Neural crest cell (in vitro differentiated cells): Measurements from ENCODE around the gene SMCO2. TPM values are rescaled to one million over a fixed set of nuclear protein-coding genes. Genes with fewer than 3 reads are reported as not detected.

Experiments used
- DNase-seq: peaks from one replicate; pipeline ENCODE4 v3.0.0; 2021; ENCODE audit warnings: low read depth, mixed read lengths, low spot score
- H3K27ac Mint-ChIP-seq: one replicate; pipeline ENCODE4 v1.8.0; 2021; ENCODE audit warnings: mild to moderate bottlenecking, mixed read lengths; ENCODE audit not compliant: unreplicated experiment
- H3K27me3 Mint-ChIP-seq: 2 replicates; pipeline ENCODE4 v1.8.0; 2021; ENCODE audit warnings: low read depth, mild to moderate bottlenecking, mixed read lengths
- H3K36me3 Mint-ChIP-seq: 2 replicates; pipeline ENCODE4 v1.8.0; 2021; ENCODE audit warnings: low read depth, mild to moderate bottlenecking, mixed read lengths
- H3K4me1 Mint-ChIP-seq: 2 replicates; pipeline ENCODE4 v1.8.0; 2021; ENCODE audit warnings: mixed read lengths
- H3K4me3 Mint-ChIP-seq: one replicate; pipeline ENCODE4 v1.8.0; 2021; ENCODE audit warnings: mild to moderate bottlenecking, mixed read lengths
- H3K9me3 Mint-ChIP-seq: 2 replicates; pipeline ENCODE4 v1.8.0; 2021; ENCODE audit warnings: mixed read lengths
- total RNA-seq: library from RNA; stranded (reverse); gene quantifications from 2 replicates; pipeline ENCODE4 v1.2.1, GENCODE V29; 2021
- TF ChIP-seq, protein P1 (sequence below): fragments of 200-600 bp; sonication (generic); conservative IDR thresholded peaks from 2 replicates; pipeline ENCODE4 v1.5.0; 2021; ENCODE audit warnings: antibody characterized with exemption, mild to moderate bottlenecking

The SMCO2 gene
- total RNA-seq, 1 donor from 2014 or later = not detected

DNA sequence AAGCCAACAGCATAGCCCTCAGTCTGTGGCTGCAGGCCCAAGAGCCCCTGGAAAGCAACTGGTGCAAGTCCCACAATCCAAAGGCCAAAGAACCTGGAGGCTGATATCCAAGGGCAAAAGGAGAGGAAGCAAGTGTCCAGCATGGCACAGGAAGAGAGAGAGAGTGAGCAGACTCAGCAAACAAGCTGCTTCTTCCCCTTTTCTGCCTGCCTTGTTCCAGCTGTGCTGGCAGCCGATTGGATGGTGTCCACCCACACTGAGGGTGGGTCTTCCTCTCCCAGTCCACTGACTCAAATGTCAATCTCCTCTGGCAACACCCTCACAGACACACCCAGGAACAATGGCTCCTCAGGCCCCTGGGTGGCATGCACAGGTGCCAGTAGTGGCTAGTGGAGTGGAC lies 33.5 kb downstream of the SMCO2 start:
- peaks cover 17% of the 10 kb centered on the region for H3K36me3 Mint-ChIP-seq
- H3K4me3 Mint-ChIP-seq = no peak overlapping the region
- peaks cover 27% of the 10 kb centered on the region for H3K9me3 Mint-ChIP-seq
- TF ChIP-seq, protein P1, sequence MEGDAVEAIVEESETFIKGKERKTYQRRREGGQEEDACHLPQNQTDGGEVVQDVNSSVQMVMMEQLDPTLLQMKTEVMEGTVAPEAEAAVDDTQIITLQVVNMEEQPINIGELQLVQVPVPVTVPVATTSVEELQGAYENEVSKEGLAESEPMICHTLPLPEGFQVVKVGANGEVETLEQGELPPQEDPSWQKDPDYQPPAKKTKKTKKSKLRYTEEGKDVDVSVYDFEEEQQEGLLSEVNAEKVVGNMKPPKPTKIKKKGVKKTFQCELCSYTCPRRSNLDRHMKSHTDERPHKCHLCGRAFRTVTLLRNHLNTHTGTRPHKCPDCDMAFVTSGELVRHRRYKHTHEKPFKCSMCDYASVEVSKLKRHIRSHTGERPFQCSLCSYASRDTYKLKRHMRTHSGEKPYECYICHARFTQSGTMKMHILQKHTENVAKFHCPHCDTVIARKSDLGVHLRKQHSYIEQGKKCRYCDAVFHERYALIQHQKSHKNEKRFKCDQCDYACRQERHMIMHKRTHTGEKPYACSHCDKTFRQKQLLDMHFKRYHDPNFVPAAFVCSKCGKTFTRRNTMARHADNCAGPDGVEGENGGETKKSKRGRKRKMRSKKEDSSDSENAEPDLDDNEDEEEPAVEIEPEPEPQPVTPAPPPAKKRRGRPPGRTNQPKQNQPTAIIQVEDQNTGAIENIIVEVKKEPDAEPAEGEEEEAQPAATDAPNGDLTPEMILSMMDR = no peak
- no peaks in the 10 kb centered on the region for H3K27me3 Mint-ChIP-seq
- DNase-seq = no peak
- H3K4me1 Mint-ChIP-seq = no peaks in the 10 kb centered on the region
- H3K27ac Mint-ChIP-seq = no peak overlapping the region

DNA sequence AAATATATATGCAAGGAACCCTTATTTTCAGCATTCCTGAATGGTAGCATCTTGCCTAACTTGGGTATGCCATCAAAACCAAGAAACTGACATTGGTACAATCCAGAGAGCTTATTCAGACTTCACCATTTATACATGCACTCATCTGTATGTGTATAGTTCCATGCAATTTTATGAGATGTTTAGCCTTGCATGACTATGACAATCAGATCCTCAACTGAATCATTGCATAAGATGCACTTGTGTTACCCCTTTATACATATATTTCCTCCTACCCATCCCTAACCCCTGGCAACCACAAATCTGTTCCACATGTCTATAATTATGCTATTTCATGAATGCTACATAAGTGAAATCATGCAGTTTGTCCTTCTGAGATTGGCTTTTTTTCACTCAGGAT lies 40.4 kb downstream of the SMCO2 start:
- no peak overlapping the region for H3K4me3 Mint-ChIP-seq
- no peak for DNase-seq
- H3K27me3 Mint-ChIP-seq = no peaks in the 10 kb centered on the region
- TF ChIP-seq, protein P1 = no peak
- no peaks in the 10 kb centered on the region for H3K4me1 Mint-ChIP-seq
- H3K36me3 Mint-ChIP-seq = no peaks in the 10 kb centered on the region
- no peak overlapping the region for H3K27ac Mint-ChIP-seq
- H3K9me3 Mint-ChIP-seq = peaks cover 6% of the 10 kb centered on the region

DNA sequence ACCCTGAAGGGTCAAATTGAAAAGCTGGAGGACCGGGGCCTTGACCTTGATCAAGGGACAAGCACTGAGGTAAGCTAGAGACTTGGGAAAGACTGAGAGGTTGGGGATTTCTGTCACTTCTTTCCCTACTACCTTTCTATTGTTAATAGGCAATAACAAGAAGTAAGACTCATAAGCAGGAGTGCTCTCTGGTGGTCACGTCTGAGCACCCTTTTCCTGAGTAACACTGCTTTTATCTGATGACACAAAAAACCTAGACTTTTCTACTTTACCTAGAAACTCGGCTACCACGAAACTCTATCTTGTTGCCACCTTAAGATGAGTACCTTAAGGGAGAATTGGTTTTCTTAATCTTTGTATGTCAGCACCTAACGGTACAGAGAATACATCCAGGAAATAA lies 41.9 kb downstream of the SMCO2 start:
- H3K9me3 Mint-ChIP-seq = peaks cover 6% of the 10 kb centered on the region
- no peaks in the 10 kb centered on the region for H3K4me1 Mint-ChIP-seq
- DNase-seq = no peak
- H3K4me3 Mint-ChIP-seq = no peak overlapping the region
- H3K36me3 Mint-ChIP-seq = no peaks in the 10 kb centered on the region
- no peaks in the 10 kb centered on the region for H3K27me3 Mint-ChIP-seq
- TF ChIP-seq, protein P1 = no peak
- peak overlapping the region; percentile 19 for H3K27ac Mint-ChIP-seq

DNA sequence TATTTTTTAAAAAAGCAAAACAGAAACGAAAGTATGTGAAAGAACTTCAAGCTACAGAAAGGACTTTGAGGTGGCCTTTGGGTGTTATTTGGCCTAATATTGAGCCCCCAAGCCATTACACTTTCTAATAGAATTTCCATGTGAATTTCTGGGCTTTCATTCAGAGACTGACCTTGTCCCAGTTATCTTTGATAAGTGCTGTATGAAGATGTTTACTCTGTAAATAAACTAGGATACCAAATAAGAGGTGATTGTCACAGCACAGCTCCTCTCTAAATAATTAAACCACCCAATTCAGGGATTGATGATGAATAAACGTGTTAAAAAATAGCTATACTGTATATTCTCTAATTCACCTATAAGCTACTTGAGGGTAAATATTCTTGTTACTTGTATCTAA lies 44.7 kb downstream of the SMCO2 start:
- H3K4me3 Mint-ChIP-seq = no peak overlapping the region
- H3K27ac Mint-ChIP-seq = no peak overlapping the region
- peaks cover 6% of the 10 kb centered on the region for H3K9me3 Mint-ChIP-seq
- no peak for DNase-seq
- H3K4me1 Mint-ChIP-seq = no peaks in the 10 kb centered on the region
- no peaks in the 10 kb centered on the region for H3K36me3 Mint-ChIP-seq
- TF ChIP-seq, protein P1 = no peak
- no peaks in the 10 kb centered on the region for H3K27me3 Mint-ChIP-seq

DNA sequence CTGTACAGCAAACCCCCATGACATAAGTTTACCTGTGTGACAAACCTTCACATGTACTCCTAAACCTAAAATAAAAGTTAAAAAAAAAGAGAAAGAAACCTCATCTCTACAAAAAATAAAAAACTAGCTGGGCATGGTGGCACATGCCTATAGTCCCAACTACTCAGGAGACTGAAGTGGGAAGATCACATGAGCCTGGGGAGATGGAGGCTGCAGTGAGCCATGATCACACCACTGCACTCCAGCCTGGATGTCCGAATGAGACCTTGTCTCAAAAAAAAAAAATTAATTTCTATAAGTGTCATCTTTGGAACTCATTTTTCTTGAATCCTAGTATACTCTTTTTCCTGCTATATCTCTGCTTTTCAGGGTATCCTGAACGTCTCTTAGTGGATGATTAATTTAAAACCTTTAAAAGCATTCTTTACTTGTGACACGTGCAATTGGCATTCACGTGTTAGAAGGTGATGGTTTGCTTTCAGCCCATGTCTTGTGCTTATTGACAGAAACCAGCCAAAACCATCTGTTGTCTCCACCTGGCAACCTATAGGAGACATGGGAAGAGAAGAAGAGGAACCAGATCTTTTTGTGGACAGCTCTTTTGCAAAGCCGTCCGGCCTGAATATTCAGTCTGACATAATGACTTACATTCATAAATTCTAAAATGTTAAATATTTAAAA lies 46.9 kb downstream of the SMCO2 start:
- DNase-seq = no peak
- Mint-ChIP-seq H3K9me3 (peaks cover 9% of the 10 kb centered on the region), H3K27ac (no peak overlapping the region), H3K27me3 (no peaks in the 10 kb centered on the region), H3K4me3 (no peak overlapping the region), H3K36me3 (no peaks in the 10 kb centered on the region), H3K4me1 (no peaks in the 10 kb centered on the region)
- TF ChIP-seq, protein P1 = no peak
